T-helper 1 cell treated with Interleukin-12 subunit alpha and Interleukin-12 subunit beta and Interleukin-4 antibody, amounts not matched to agents 30 ng/mL and 1 ng/mL, for 36 hours (primary cell): ENCODE results near the gene TMEM187. TPM values are rescaled to one million over a fixed set of nuclear protein-coding genes. Genes with fewer than 3 reads are reported as not detected.
"Not testable (repeated sequence)": the region's sequence is repeated elsewhere in the genome, so short reads cannot be mapped to it uniquely, and the experiment has no call there.

ENCODE experiments used
- intact Hi-C: fragments of 100-400 bp; cut with micrococcal nuclease; formaldehyde crosslinking; loops from one replicate; pipeline ENCODE4 v1.15.1; 2024
- total RNA-seq: library from RNA; stranded (reverse); gene quantifications from 2 replicates; pipeline ENCODE4 v1.2.3, GENCODE V29; 2022

The TMEM187 gene
- total RNA-seq, 1 donor from 2014 or later, result 5.8 TPM

GRCh38 chrX:153969125-153969903 lies 3.2 kb upstream of the TMEM187 start:
- intact Hi-C loops, result loop anchor here (2.0 to 5.0 kb wide), 2 partner anchors 15 to 83 kb away; no protein-coding TSS in a partner anchor

DNA sequence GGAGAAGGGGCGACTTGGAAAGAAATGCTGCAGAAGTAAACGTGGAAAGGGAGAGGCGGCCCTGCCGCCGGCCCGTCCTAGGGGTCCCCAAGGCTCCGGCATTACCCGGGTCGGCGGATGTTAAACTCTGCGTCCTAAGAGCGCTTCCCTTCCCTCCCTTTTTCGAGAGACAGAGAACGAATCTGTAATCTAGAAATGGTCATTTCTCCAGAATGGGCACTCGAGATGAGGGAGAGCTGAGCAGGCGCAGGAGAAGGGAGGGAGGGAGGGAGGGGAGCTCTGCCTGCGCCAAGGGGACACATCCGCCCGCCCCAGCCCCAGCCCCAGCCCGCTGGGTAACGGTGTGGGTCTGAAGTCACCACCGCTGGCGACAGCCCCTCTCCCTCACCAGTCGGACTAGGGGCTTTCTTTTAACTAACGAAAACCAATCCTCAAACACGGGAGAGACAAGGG lies 2.6 kb upstream of the TMEM187 start:
- intact Hi-C loops, result loop anchor here (2.0 to 5.0 kb wide), 7 partner anchors 15 to 547 kb away; partner anchors contain the start of genes FAM3A, FLNA and RPL10

DNA sequence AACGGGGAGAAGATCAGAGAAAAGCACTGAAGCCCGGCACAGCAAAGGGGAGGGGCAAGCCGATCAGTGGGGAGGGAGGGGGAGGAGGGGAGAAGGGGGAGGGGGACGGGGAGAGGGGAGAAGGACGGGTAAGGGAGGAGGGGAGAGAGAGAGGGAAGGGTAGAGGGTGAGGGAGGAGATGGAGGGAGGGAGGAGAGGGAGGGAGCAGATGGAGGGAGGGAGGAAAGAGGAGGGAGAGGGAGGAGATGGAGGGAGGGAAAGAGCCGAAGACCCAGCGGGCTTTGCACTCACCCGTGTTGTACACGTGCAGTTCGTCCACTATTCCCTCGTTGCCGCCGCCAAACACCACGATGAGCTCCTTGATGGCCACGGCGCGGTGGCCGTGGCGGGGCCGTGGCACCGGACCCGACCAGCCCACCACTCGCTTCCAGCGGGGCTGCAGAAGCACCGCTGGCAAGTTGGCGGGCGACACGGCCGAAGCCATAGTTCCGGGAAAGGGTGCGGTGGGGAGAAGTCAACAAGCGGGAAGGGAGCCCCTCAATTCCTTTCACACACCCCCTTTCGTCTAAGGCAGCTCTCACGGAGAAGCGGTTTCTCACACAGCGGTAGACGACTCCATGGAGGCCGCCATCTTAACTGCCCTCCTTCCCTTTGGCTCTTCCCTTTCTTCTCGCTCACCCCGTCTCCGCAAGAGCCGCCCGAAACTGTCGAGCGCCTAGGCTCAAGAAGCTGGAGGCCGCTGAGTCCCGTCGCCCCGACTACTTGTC lies 2.0 kb upstream of the TMEM187 start:
- intact Hi-C loops, result loop anchor here (1.0 to 5.0 kb wide), 9 partner anchors 14 to 577 kb away; partner anchors contain the start of genes ABCD1, BCAP31, FAM3A and FLNA

DNA sequence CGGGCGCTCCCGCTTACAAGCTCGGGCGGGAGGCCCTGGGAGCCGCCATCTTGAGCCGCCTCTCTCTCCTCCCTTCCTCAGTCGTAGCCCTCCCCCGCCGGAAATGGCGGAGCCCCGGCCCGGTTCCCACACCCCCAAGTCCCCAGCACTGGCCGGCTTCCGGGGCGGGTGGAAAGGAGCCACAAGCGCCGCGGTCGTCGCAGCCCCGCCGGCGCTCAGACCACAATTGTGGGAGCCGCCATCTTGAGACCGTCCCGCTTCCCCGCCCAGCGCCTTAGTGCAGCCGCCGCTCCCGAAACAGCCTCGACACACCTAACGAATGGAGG lies 1.5 kb upstream of the TMEM187 start:
- intact Hi-C loops, result loop anchor here (1.0 to 5.0 kb wide), 9 partner anchors 14 to 576 kb away; partner anchors contain the start of genes ABCD1, BCAP31, FAM3A and FLNA

GRCh38 chrX:153971450-153972367 lies 845 bp upstream of the TMEM187 start, which contains the start of gene HCFC1:
HCFC1 (minus strand) TSS chrX:153971818; CDS start chrX:153970840, 978 bp downstream.
- intact Hi-C loops, result loop anchor here (1.0 to 5.0 kb wide), 11 partner anchors 13 to 791 kb away; partner anchors contain the start of genes ABCD1, BCAP31, DKC1 and FAM3A

DNA sequence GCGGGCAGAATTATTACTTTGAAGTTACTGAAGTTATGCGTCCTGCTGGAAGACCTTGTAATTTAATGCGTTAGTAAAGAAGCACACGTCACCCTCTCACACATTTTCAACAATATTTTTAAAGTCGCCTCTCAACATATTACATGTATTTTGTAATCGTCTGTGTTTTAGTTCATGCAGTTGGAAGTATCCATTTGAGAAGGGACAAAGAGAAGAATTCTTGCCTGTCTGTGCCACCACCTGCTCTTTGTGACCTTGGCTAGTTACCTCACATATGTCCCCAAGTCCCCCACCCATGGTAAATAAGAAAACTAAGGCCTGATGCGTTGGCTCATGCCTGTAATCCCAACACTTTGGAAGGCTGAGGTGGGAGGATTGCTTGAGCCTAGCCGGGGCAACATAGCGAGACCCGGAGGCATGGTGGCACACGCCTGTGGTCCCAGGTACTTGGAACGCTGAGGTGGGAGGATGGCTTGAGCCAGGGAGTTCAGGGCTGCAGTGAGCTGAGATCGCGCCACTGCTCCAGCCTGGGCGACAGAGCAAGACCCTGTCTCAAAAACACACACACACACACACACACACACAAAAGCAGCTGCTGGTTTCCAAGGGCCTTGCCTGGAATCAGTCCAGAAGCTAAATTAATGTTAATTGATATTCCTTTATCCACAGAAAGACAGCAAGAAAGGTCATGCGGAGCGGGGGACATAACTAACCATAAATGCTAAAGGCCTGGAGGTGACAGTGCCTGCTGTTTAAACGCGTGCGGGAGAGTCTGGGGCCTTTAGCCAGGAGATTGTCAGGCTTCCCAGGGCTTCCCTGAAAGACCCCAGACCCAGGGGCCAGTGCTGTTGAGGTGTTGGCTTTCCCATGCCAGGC lies 811 bp downstream of the TMEM187 start:
- intact Hi-C loops, result loop anchor here (1.0 to 5.0 kb wide), 6 partner anchors 8 to 789 kb away; partner anchors contain the start of genes DKC1, FAM3A, FLNA and IRAK1

DNA sequence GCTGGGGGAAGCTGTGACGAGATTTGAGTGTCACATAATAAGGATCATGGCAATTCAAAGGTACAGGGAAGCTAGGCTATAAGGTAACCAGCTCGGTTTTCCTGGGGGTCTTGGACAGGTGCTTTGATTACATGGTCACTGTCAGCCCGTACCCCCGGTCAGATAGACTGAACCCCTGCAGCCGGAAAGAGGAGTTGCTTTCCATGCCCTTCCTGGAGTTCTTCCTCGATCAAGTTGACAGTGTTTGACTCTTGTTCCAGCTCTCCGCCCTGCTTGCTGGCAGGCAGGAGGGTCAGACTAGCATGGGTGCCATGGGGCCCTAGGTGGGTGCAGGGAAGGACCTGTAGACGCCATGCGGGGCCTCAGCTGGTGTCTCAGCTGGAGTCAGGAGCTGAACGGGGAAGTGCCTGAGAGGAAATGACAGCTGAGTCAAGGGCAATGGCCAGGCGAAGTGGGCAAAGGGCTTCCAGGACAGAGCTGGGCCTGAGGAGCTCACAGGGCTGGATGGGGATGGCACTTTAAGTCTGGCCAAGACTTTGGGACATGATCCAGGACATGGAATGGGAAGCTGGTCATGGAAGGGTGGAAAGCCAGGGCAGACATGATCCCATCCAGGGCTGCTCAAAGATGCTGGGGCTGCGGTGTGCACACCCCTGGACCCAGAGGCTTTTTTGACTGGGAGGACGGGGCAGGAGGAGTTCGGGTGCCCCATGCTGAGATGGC lies 1.6 kb downstream of the TMEM187 start:
- intact Hi-C loops, result loop anchor here (5.0 kb wide), 3 partner anchors 398 to 543 kb away; partner anchors contain the start of genes FAM3A, FLNA and RPL10

GRCh38 chrX:153974726-153975286 lies 2.3 kb downstream of the TMEM187 start:
- intact Hi-C loops, result loop anchor here (5.0 kb wide), 3 partner anchors 397 to 542 kb away; partner anchors contain the start of genes FAM3A, FLNA and RPL10

DNA sequence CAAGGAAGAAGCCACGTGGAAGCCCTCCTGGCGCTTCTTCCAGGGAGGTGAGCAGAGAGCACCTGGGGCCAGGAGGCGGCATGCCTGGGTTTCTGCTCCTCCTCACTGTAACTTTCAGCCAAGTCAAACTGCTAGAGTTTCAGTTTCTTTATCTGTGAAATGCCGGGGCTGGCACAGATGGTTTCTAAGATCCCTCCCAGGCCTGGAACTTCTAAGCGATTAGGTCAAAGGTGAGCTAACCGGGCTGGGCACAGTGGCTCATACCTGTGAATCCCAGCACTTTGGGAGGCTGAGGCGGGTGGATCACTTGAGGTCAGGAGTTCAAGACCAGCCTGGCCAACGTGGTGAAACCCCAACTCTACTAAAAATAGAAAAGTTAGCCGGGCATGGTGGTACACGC lies 7.8 kb downstream of the TMEM187 start:
- intact Hi-C loops, result not testable (repeated sequence)

- intact Hi-C loops, result loop anchor here (1.0 kb wide), 1 partner anchor 8 kb away; no protein-coding TSS in a partner anchor
These were observed 8.7 kb downstream of the TMEM187 start for GRCh38 chrX:153981231-153981630.

- intact Hi-C loops, result loop anchor here (1.0 kb wide), 1 partner anchor 9 kb away; no protein-coding TSS in a partner anchor
These were observed 9.4 kb downstream of the TMEM187 start for GRCh38 chrX:153981771-153982533.

GRCh38 chrX:153983321-153983801 lies 10.8 kb downstream of the TMEM187 start:
- intact Hi-C loops, result no loop called here

- intact Hi-C loops, result loop anchor here (2.0 kb wide), 1 partner anchor 14 kb away; the partner anchor contains the start of gene HCFC1
These were observed 12.0 kb downstream of the TMEM187 start for GRCh38 chrX:153984351-153985178.

DNA sequence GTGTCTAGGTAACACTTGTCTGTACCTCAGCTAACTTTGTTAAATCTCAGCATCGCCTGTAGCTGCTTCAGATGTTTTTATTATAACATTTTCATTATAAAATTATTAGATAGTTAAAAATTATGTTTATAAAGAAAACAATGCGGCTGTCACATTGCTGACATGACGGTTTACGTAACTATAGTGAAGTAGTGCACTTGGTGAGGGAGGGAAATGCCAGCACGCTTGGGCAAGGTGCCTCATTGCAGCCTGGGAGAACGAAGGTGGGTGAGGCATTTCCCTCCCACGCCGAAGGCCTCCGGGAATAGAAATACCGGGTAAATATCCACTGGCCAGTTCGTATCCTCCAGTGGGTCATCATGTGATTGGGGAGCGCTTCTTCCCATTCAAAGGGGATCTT lies 15.9 kb downstream of the TMEM187 start:
- intact Hi-C loops, result no loop called here

- intact Hi-C loops, result no loop called here
These were observed 17.6 kb downstream of the TMEM187 start for GRCh38 chrX:153989973-153990655.
